HG02798 (cell line): ENCODE measurements around the gene VOPP1.
A peak's percentile ranks its signal among the peaks of the same experiment; 100 is the strongest.

Experiments used
- ATAC-seq: cut with Tn5 transposase; IDR thresholded peaks from one replicate; pipeline ENCODE4 v1.9.1; 2021; ENCODE audit warnings: mild to moderate bottlenecking; ENCODE audit not compliant: unreplicated experiment, poor library complexity

Gene VOPP1

DNA sequence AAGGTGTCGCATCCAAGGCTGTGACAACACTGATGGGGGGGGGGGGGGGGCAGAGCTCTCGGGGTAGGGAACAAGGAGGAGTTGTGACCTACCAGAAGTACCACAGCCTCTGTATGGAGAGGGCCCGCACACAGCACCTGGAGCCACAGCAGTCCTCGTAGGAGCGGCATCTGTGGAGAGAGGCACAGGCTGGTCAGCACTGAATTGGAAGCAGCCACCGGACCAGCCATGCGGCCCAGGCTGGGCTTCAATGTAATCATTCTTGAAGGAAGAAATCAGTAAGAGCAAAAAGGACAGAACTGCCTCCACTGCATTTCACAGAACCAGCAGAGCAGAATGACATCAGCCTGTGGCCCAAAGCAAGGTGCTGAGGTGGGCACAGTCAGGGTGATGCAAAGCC lies 74.8 kb downstream of the VOPP1 start:
- ATAC-seq: no peak

DNA sequence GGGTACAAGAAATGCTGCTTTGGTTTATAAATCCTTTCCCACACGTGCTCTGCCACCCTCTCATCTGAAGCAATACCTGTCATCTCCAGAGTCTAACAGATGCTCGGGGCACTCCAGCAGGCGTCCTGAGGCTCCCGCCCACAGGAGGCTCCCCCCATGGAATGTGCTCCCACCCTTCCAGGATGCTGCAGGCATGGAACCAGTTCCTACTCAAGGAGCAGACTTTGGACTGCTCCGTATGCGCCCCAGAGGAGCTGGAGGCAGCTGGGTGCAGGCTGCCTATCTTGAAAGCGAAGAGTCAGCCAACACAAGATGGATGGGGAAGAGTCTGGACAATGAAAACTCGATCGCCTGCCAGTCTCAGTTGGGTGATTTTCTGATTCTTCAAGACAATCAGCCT lies 75.4 kb downstream of the VOPP1 start:
- ATAC-seq: no peak

DNA sequence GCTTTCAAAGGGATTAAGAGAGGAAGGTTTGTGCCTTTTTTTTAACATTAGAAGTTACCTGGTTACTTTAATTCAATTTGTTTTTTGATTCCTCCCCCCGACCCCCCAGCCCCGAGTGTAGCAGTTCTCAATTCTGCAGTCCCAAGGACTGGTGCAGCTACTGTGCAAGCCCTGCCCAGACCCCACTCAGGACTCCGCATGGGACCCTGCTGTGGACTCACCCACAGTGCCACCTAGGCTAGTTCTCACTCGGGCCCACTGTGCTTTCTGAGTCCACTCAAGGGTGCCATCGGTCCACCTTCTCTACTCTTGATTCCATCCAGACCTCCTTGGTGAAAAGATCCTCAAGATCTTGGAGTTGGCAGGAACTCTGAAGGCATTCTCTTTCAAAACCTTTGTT lies 77.4 kb downstream of the VOPP1 start:
- ATAC-seq: no peak

DNA sequence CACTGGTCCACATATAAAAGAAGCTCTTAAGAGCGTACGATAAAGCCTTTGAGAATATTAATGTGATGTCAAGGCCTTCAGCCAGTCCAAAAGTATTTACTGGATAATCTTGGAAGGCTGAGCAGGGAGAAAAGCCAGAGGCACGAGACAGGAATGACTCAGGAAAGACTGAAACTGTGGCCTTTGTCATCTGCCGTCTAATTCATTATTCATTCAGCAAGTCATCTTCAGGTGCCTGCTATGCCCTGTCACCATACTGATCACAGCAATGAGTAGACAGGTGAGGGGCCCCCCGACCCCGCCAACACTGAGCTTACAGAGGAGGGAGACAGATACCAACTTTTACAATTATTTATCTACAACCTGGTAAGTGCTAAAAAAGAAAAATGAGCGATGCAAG lies 78.9 kb downstream of the VOPP1 start:
- ATAC-seq: no peak

DNA sequence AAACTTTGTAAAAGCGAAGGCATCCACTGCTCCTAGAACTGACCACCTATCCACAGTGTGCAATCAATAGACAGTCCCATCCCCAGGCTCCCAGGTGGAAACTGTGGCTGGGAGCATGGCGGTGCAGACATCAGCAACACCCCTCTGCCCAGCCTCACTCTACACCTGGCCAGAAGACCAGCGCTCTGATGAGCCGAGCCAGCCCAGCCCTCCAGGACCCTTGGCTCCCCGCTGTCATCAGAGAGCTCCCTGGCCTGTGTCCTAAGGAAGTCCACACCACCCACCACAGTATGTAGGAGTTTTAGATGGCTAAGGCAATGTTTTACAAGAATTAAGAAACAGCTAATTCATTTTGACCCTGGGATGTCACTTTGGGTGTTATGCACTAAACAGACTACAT lies 81.0 kb downstream of the VOPP1 start:
- no peak for ATAC-seq

DNA sequence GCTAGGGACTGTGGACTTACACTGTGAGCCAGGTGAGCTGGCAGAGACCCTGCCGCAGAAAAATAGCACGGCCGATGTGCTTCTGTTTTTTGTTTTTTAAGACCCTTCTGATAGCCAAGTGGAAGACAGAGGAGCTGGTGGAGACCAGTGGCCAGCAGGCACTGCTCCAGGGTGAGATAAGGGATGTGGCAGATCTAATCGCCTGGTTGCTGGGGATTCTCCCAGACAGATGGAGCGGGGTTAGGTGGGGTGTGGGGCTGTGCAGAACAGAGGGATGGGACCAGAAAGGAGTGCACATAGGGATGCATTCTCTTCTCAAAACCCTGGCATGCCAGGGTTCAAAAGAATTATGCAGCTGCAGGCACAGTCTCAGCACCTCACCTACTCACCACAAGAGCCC lies 82.2 kb downstream of the VOPP1 start:
- ATAC-seq: no peak

DNA sequence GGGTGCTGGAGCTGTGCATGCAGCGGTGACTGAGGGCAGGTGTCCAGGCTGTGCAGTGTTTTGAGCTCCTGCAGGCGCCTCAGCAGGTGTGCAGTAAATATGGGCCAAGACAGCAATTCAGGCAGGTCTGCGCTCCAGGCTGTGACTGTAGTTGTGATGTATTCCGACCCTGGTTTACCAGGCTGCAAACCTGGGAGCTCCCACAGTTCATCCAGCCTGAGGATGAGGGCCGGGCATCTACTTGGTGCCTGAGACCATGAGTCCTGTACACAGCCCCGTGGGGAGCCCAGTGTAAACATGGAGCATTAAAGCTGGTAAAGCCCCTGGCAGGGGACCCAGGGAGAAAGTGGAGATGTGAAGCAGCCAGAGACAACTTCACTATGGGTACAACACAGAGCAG lies 82.8 kb downstream of the VOPP1 start:
- no peak for ATAC-seq

DNA sequence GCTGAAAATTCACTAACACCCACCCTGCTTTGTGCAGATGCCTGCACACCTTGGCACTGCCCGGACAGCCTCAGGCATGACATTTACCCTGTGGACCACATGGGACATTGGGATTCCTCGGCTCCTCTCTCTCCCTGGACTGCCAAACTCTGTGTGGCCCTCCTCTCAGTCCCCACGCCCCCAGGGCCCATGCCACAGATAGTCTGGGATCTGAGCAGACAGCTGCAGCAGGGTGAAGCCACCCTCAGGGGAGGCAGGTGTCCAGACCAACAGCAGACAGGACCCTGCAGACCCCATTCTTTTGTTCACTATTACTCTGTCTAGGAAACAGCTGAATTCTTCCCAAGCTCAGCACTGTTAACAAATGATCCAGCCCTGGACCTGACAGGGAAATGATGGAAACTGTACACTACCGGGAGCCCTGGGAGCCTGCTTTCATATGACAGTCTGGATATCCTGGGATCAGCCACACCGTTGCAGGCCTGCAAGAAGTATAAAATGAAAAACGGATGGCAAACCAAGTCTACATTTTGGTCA lies 83.4 kb downstream of the VOPP1 start:
- no peak for ATAC-seq

DNA sequence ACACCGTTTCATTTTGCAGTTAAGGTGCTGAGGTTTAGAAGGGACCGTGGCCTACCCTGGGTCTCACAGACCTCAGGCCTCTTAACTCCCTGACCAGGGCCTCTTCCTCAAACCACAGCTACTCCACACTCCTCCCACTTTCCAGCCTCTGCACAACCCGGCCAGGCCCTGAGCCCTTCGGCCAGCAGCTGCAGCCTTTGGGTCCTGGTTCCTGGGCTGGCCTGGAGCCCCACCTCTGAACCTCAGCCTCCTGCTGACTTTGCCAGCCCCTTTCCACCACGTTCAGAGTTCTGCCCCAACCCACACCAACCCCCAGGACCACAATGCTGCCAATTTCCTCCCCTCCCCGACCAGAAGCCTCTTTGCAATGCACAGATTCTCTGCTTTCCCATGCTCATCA lies 84.1 kb downstream of the VOPP1 start:
- no peak for ATAC-seq

DNA sequence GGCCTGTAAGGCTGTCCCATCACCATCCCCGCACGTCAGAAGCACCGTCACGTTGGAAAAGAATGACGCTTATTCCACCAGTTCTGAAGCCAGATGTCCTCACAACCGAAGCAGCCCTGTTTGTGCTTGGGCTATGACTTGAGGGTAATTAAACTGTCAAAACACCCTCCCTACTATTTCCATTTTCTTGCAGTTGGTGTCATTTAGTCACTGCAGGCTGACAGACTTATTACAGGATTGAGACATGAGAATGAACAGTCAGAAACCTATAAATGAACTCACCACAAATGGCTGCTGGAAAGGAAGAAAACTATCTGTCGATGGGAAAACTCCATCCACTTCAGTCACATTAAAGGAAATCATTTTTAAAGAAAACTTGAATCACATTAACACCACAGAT lies 85.3 kb downstream of the VOPP1 start:
- ATAC-seq: no peak

DNA sequence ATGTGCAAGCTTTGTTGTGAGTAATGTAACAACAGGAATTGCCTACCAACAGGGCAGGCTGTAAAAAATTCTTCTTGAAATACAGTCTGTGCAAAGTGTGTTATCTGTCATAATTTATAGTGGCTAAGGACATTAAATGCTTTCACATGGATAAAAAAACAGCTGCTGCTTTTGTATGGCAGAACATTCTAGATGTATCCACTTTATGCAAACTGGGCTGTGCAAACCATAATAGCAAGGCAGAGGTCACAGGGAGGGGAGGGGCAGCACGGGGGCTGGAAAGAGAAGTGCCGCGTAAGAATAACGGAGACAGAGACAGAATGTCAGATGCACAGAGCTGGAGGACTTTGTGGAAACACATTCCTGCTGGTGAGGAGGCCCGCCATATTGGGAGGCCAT lies 86.1 kb downstream of the VOPP1 start:
- ATAC-seq: no peak

DNA sequence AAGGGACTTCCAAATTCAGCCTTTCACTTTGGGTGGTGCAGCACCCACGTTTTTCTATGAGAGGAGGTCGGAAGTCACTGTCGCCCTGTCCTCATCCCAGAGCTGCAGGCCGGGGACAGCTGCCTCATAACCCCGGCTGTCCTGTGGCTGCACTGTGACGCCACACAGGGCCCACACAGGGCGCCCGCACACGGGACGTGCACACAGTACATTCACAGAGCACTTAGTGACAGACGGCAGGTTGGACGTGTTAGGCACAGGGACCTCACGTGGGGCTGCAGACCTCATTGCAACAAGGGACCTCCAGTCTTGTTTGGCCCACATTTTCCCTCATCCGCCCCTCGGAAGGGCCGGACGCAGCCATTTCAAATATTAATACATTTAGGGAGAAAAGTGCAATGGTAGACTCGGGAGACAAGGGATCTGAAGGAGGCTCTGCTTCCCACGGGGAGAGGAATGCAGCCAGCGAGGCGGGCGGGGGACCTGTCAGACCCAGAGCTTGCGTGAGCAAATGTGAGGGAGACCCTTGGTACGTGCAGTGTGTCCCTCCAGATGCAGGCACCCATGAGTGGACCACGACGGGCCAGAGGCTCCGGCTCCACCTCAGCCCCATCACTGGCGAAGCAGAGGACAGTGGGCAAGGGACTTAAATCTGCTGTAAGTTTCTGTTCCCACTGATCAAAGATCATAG lies 86.7 kb downstream of the VOPP1 start:
- ATAC-seq: no peak

DNA sequence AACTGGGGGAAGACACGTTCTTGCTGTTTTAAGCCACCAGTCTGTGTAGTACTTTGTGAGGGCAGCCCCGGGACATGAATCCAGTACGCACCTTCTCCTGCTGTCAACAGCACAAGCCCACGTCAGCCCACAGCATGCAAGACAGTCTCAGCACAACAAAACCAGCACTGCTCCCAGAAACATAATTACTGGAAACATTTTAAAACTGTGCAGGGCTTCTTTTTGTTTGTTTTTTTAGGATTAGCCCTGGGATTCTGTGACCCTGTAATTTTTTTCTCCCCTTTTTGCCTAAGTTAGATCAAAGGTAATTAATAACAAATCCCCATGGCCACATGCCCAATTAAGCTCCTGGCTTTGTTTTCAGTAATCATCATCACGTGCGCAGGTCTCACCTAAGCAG lies 87.5 kb downstream of the VOPP1 start:
- ATAC-seq: no peak

DNA sequence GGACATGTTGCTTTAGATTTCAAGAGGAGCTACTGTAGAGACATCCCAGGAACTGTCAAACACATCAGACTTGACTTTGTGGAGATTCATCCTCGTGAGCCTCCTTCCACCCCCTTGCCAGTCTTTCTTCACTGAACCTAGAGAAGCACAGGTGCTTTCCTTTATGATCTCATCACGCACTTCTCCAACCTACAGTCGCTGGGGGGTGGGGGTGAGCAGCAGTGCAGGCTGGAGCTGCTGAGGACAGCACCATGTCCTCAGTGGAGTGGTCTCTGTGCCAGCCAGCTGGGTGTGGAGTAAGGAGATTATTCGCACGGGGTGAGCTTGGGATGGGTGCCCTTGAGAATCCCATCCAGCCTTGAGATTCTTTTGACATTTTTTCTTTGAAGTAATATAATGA lies 88.1 kb downstream of the VOPP1 start:
- ATAC-seq: no peak

DNA sequence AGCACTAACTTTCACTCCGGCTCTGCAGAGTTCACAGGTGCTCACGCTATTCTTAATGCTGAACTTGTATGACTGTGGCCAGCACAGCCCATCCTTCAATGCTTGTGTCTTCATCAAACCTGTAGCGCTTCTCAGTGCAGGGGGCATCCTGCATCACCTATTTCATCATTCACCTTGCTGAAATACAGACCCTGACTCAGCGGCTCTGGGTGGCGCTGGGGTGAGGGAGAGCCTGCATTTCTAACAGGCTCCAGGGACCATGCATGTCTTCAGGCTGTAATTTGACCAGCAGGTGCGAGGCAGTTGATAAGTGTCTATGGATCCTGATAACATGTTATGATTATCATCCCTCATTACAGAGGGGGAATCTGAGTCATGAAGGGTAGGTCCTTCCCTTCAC lies 89.3 kb downstream of the VOPP1 start:
- peak; percentile 13 for ATAC-seq

DNA sequence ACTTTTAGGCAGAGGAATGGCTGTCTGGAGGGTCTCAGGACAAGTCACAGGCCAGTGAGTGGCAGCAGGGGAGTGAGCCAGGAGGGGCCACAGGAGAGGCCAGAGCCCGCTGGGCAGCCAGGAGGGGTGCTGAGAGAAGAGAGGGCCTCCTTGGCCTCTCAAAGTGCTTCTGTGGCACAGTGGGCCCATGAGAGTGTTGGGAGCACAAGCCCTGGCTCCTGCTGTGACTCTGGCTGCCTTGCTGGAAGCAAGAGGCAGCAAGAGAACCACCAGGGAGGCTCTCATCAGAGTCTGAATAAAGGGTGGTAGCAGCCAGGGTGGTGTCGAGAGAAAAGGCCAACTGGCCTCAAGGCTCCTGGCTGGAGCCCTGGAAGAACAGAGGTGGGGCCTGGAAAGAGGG lies 91.1 kb downstream of the VOPP1 start:
- ATAC-seq: no peak

DNA sequence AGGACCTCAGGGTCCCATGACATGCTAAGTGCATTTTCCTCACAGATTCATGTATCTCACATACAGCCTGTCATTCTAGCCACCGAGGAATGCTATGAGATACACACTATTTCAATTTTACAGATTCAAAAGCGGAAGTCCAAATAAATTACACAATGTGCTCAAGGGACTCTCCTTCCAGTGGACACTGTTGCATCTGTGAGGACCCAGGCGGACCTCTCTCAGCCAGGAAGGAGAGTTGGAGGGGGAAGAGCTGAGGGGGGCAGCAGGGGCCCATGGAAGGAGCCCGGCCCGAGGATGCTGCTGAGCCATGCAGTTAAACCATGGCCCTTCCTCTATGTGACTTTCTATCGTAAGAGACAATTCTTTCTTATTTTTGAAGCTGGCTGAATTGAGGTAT lies 93.6 kb downstream of the VOPP1 start:
- no peak for ATAC-seq

DNA sequence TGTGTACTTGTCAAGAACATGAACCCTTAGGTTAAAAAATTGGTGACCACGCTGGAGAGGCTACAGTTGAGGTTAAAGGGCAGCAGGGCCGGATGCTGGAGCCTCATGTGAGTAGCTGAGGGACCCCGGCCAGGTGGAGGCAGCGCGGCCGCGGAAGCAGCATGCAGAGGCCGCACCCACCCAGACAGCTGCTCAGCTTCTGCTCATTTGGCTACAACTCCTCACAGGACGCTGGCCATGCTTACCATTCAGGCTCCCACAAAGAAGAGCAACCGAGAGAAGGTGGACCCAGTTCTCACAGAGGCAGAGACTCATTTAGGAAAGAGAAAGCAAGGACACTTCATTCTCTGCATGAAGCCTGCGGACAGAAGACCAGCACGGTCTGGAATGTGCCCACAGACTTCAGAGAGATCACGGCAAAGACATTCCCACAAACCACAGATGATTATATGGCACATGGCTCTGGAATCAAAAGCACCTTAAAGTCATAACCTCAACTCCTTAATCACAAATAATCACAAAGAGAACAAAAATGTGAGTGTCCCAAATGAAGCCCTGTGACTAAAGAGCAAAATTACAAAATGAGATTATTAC lies 94.4 kb downstream of the VOPP1 start:
- no peak for ATAC-seq

DNA sequence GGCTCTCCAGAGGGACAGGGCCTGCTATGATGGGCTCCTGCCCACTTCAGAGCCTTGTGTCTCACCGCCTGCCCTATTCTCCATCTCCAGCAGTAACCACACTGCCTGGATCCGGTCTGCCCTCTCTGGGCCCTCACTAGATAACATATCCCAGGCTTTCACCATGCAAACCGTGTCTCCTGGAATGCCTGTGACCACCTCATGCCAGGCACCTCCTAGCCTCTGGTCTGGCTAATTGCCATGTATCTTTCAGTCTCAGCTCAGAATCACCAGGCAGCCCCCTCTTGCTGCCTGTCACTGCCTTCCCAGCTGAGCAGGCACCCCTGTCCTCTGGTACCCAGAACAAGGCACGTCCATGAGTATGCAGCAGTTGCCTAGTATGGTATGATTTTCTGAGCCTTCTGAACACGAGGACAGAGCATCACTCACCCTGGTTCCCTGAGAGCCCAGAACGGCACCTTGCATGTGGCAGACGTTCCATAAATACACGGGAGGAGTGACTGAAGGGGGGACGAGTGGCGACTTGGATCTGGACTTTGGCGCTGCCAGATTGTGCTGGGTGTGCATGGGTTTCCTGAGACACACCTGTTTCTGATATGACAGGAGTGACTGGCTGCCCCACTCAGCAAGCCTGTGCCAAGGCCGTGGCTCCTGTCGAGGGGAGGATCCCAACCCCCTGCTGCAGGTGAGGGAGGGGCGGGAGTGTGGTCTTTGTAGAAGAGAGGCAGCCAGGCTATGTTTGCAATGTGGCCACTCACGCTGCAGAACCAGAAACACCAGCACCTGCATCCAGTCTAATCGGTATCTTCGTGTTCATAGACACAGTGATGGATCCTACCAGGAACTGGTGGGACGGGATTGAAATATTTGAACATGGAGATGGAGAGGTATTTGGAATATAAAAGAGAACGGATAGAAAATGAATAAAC lies 95.2 kb downstream of the VOPP1 start:
- ATAC-seq: no peak

DNA sequence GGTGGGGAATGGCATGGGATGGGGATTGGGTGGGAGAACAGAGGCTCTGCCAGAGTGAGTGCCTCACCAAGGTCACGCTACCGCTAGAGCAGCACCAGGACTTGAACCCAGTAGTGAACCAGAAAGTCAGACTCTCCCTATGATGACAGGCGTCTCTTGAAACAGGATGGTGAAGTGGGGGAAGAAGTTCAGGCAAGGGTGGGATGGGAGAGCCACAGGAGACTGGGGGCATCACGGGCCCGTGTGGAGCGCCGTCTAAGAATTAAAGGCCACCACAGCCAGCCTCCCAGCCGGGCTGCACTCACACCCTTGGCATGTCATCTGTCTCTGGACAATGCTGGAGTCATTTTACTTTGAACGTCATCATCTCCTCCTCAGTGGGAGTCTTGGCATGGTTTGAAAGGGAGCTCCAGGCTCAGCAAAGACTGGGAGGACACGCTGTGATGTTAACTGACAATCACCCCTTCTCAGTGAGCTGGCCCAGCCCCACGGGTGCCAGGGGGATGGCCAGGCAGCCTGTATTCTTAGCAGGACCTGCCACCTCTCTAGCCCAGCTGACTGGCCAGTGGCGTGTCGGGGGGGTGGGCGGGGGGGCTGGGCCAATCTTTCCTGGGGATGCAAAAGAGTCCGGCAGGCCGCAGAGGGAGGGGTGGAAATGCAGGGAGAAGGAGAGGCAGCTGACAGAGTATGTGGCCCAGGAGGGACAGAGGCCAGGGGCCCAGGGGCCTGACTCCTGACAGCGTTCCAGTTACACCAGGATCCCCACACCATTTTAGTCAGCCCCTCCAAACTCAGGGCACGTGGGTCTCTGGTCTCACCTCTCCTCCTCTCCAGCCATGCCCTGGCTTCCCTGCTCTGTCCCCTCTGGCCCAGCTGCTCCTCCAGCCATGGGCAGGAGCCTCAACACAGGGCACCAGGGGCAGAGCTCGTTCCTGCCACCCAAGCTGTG lies 96.2 kb downstream of the VOPP1 start:
- no peak for ATAC-seq
